Ectodermal cell (in vitro differentiated cells): Measurements from ENCODE around the gene ZNF625.

ENCODE experiments used
- H3K27ac ChIP-seq: 2 replicates; pipeline ENCODE4 v1.7.0; 2013; ENCODE audit warnings: mild to moderate bottlenecking, low read depth, low read length; ENCODE audit not compliant: insufficient read depth, poor library complexity, severe bottlenecking
- H3K27me3 ChIP-seq: 2 replicates; pipeline ENCODE4 v1.7.0; 2013; ENCODE audit warnings: mild to moderate bottlenecking, low read length; ENCODE audit not compliant: insufficient read depth, control insufficient read depth, poor library complexity, severe bottlenecking
- H3K36me3 ChIP-seq: one replicate; pipeline ENCODE4 v1.7.0; 2013; ENCODE audit warnings: low read length; ENCODE audit not compliant: control insufficient read depth, insufficient read depth
- H3K4me1 ChIP-seq: one replicate; pipeline ENCODE4 v1.7.0; 2013; ENCODE audit warnings: low read length; ENCODE audit not compliant: control insufficient read depth, insufficient read depth
- H3K4me3 ChIP-seq: 2 replicates; pipeline ENCODE4 v1.7.0; 2013; ENCODE audit warnings: low read depth, low read length, control low read depth; ENCODE audit not compliant: insufficient read depth
- H3K9me3 ChIP-seq: 2 replicates; pipeline ENCODE4 v1.7.0; 2013; ENCODE audit warnings: mild to moderate bottlenecking, low read length, moderate library complexity; ENCODE audit not compliant: control insufficient read depth
- WGBS, 2 experiments: methylation state at CpG; one replicate each; pipeline ENCODE4 v1.1.7; 2013; ENCODE audit warnings: missing lambda C conversion rate in 2 of 2; 5-methylcytosine and 5-hydroxymethylcytosine counted together

ZNF625 gene

GRCh38 chr19:12098040-12098439, 58.5 kb downstream of the ZNF625 start:
- Histone ChIP-seq H3K9me3 (no peaks in the 10 kb centered on the region), H3K27ac (no peak overlapping the region), H3K4me3 (no peak overlapping the region), H3K36me3 (peaks cover 24% of the 10 kb centered on the region), H3K27me3 (no peaks in the 10 kb centered on the region), H3K4me1 (no peaks in the 10 kb centered on the region)
- 90 to 93% methylated on average over 7 to 9 of the region's 9 CpGs for WGBS, 2 experiments

GRCh38 chr19:12095111-12095790, 61.3 kb downstream of the ZNF625 start:
- Histone ChIP-seq H3K4me1 (no peaks in the 10 kb centered on the region), H3K9me3 (no peaks in the 10 kb centered on the region), H3K27me3 (no peaks in the 10 kb centered on the region), H3K4me3 (no peak overlapping the region), H3K27ac (no peak overlapping the region), H3K36me3 (peaks cover 20% of the 10 kb centered on the region)
- WGBS, 2 experiments, result 93 to 97% methylated on average over 3 of the region's 4 CpGs
